Mononuclear cell (primary cell): ENCODE results near the gene CASP10. TPM values are rescaled to one million over a fixed set of nuclear protein-coding genes. Genes with fewer than 3 reads are reported as not detected.
A peak's percentile ranks its signal among the peaks of the same experiment; 100 is the strongest.
"Not testable (repeated sequence)": the region's sequence is repeated elsewhere in the genome, so short reads cannot be mapped to it uniquely, and the experiment has no call there.

Source experiments
- H3K27me3 ChIP-seq: 2 replicates; pipeline ENCODE4 v1.6.0; 2011; ENCODE audit warnings: low read length, control low read depth; ENCODE audit not compliant: insufficient read depth
- H3K4me1 ChIP-seq: 2 replicates; pipeline ENCODE4 v1.5.1; 2011; ENCODE audit warnings: mild to moderate bottlenecking, low read length, control low read depth; ENCODE audit not compliant: insufficient read depth
- H3K4me3 ChIP-seq: 2 replicates; pipeline ENCODE4 v1.5.1; 2011; ENCODE audit warnings: mild to moderate bottlenecking, low read length, moderate library complexity
- H3K9me3 ChIP-seq: 2 replicates; pipeline ENCODE4 v1.5.1; 2011; ENCODE audit warnings: low read depth, mild to moderate bottlenecking, control low read depth, low read length
- total RNA-seq: library from RNA; depleted of rRNA; stranded (reverse); fragments of >200 nt; gene quantifications from one replicate; pipeline ENCODE4 v1.2.3, GENCODE V29; 2012

Gene CASP10
- total RNA-seq, 1 donor, result 29.7 TPM

DNA sequence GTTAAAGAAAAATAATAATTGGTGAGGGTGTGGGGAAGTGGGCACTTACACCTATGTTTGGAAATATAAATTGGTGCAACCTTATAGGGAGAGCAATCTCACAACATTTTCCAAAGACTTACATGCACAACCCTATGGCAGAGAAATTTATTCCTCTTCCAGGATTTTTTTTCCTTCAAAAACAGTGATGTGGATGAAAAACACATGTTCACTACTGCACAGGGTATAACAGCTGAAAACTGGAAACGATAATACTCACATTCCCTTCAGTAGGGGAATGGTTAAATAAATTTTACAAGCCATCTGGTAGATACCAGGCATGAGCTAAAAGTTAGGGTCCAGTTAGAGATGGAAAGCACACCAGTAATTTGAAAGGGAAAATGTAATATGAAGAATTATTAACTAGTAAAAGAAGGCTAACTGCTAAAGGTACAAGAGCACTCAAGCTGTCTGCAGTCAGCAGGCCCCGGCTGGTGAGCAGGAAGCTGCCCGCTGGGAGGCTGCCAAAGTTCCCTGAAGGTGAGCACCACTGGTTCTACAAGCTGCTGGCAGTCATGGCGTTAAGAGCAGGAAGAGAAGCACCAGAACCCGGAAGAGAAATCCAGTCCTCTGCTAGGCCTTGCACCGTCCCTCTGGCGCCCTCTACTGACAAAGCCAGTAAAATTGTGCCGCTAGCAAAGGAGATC lies 49.0 kb downstream of the CASP10 start:
- Histone ChIP-seq H3K9me3 (no peaks in the 10 kb centered on the region), H3K4me3 (no peak overlapping the region), H3K27me3 (no peaks in the 10 kb centered on the region), H3K4me1 (peaks cover 50% of the 10 kb centered on the region)

DNA sequence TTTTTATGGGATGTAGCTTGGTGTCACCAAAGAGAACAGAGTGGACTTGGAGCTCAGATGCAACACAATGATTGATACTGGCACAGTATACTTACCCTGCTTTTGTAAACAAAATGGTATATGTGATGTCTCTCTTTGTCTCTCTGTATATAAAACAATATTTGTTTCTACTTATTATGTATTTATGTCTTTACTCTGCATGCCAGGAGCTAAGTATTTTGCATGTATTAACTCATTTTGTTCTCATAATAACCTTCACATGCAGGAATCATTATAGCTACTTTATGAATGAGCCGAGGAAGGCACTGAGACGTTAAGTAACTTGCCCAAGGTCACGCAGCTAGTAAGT lies 49.5 kb downstream of the CASP10 start:
- Histone ChIP-seq H3K4me1 (peaks cover 55% of the 10 kb centered on the region), H3K4me3 (no peak overlapping the region), H3K27me3 (no peaks in the 10 kb centered on the region), H3K9me3 (no peaks in the 10 kb centered on the region)

GRCh38 chr2:201233192-201233811 lies 50.4 kb downstream of the CASP10 start:
- Histone ChIP-seq H3K9me3 (no peaks in the 10 kb centered on the region), H3K4me1 (peaks cover 62% of the 10 kb centered on the region), H3K27me3 (no peaks in the 10 kb centered on the region), H3K4me3 (peak overlapping the region; percentile 67)

DNA sequence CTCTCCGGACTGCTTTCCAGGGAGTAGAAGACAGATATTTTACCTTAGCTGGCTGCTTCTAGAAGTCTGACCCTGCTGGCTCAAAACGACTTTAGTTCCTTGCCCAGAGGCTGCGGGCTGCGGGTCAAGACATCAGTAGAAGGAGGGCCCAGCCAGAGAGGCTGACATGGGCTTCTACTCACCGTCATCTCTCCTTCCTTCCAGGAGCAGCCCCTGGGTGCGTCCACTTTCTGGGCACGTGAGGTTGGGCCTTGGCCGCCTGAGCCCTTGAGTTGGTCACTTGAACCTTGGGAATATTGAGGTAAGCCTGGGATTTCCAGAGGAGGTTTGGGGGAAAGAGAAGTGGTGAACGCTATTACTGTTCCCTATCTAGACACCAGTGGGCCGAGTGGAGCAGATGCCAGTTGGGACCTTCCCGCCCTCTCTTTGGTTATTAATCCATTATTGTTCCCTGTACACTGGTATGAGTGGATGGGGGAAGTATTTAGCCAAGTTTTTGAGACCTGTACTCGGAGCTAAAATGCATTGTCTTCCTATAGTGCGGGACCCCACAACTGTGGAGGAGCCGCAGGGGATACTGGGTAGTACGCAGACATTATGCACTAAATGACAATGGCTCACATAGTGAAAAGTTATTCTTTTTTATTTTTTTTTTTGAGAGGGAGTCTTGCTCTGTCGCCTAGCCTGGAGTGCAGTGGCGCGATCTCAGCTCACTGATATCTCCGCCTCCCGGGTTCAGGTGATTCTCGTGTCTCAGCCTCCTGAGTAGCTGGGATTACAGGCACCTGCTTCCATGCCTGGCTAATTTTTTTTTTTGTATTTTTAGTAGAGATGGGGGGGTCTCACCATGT lies 51.1 kb downstream of the CASP10 start:
- H3K4me1 ChIP-seq, result peaks cover 60% of the 10 kb centered on the region

GRCh38 chr2:201234663-201235135 lies 51.8 kb downstream of the CASP10 start:
- Histone ChIP-seq H3K4me3 (peak overlapping the region; percentile 67), H3K4me1 (peaks cover 66% of the 10 kb centered on the region)

More for the DNA sequence above, 51.1 kb downstream of the CASP10 start:
- Histone ChIP-seq H3K4me3 (peak overlapping the region; percentile 67), H3K9me3 (no peaks in the 10 kb centered on the region), H3K27me3 (no peaks in the 10 kb centered on the region)

DNA sequence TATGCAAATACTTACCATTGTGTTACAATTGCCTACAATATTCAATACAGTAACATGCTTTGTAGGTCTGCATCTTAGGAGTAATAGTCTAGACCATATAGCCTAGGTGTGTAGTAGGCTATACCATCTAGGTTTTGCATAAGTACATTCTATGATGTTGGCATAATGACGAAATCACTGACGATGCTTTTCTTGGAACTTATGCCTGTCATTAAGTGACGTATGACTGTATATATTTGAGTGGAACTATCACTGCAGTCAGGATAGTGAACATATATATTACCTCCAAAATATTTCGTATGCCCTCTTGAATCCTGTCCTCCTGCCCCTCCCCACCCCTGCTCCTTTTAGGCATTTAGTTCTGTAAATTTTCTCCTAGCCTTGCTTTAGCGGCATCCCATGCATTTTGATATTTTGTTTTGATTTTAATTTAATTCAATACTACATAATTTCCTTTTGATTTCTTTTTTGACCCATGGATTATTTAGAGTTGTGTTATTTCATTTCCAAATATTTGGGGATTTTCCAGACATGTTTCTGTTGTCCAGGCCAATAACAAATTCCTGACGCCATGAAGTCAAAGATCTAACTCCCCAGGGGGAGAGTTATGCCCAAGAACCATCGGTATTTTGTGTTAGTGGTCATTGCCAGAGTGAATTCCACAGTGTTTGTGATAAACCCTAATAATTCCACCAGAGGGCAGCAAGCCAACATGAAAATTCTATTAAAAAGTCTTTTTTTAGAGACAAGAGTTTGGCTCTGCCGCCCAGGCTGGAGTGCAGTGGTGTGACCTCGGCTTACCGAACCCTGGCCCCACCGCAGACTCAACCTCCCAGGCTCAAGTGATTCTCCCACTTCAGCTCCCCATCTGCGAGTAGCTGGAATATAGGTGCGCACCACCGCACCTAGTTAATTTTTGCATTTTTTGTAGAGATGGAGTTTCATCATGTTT lies 53.2 kb downstream of the CASP10 start:
- Histone ChIP-seq H3K4me3 (no peak overlapping the region), H3K27me3 (no peaks in the 10 kb centered on the region), H3K9me3 (no peaks in the 10 kb centered on the region), H3K4me1 (peaks cover 79% of the 10 kb centered on the region)

More at GRCh38 chr2:201234663-201235135, 51.8 kb downstream of the CASP10 start:
- no peaks in the 10 kb centered on the region for H3K27me3 ChIP-seq
- no peaks in the 10 kb centered on the region for H3K9me3 ChIP-seq

DNA sequence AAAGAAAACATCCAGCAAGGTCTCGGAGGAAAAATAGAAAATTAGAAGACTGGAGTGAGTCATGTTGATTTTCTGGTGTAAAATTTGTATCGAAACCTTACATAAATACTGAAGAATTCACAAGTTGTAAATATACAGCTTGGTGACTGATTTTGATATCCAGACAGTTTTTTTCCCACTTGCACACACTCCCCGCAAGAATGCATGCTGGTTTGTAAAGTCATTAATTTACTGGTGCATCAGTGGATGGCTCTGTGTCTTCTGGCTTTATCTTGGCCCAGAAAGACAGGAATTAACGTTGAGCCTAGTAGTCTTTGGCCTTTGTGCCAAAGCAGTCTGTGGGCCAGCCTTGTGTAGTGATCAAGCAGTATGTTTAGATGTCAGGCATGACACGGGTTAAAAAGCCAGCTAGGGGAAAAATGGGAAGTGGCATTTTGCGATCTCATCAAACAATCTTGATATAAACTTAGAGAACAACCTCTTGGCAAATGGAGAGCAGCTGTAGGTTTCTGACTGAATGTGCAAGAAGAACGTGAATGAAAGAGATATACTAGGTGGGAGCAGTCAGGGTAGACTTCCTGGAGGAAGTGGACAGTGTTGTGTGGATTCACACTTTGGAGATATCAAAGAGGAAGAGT lies 54.7 kb downstream of the CASP10 start:
- no peaks in the 10 kb centered on the region for H3K27me3 ChIP-seq
- H3K4me1 ChIP-seq, result peaks cover 76% of the 10 kb centered on the region
- H3K9me3 ChIP-seq, result no peaks in the 10 kb centered on the region
- H3K4me3 ChIP-seq, result no peak overlapping the region

DNA sequence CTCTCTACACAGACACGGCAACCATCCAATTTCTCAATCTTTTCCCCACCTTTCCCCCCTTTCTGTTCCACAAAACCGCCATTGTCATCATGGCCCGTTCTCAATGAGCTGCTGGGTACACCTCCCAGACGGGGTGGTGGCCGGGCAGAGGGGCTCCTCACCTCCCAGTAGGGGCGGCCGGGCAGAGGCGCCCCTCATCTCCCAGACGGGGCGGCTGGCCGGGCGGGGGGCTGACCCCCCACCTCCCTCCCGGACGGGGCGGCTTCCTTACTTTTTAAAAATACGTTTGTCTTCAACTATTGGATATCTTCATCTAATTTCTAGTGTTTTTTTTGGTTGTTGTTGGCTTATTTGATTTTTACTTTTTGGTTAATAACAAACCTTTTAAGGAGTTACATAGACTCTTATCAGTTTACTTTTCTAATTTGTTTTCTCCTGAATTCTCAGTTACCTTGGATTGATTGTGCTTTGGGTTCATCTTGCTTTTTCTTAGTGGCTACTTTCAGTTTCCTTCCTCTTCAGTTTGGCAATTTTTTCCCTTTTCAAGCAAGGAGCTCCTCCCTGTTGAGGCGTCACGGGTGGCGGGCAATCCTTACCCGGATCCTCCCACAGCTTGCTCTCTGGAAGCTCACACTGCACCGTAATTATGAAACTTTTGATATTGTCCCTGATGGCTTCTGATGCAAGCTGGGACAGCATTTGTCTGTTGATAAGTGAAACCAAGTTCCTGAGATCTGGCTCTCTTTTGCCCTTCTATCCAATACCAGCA lies 56.4 kb downstream of the CASP10 start:
- peaks cover 65% of the 10 kb centered on the region for H3K4me1 ChIP-seq
- H3K4me3 ChIP-seq, H3K27me3 ChIP-seq, H3K9me3 ChIP-seq: not testable (repeated sequence)

- H3K27me3 ChIP-seq, result no peaks in the 10 kb centered on the region
- no peaks in the 10 kb centered on the region for H3K9me3 ChIP-seq
- H3K4me1 ChIP-seq, result peaks cover 72% of the 10 kb centered on the region
- H3K4me3 ChIP-seq, result no peak overlapping the region
Measured at GRCh38 chr2:201242571-201243277, 59.8 kb downstream of the CASP10 start.

DNA sequence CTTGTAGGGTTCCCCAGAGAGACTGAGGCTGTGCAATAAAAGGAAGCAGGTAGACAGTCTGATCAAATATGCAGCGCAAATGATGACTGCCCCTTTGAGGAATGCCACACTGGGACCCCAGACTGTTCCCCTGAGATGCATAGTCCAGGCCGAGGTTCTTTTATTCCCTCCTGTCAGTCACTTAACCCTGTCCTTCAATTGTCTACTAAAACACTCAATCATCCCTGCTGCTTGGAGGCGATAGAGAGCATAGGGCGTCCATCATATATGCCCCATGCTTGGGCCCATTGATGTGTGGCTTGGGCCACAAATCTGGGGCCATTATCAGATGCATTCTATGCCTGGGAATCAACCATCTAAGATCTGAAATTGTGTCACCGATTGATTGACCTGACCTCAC lies 61.9 kb downstream of the CASP10 start:
- H3K4me1 ChIP-seq, result peaks cover 54% of the 10 kb centered on the region
- no peaks in the 10 kb centered on the region for H3K27me3 ChIP-seq
- H3K4me3 ChIP-seq, result no peak overlapping the region
- H3K9me3 ChIP-seq, result no peaks in the 10 kb centered on the region

DNA sequence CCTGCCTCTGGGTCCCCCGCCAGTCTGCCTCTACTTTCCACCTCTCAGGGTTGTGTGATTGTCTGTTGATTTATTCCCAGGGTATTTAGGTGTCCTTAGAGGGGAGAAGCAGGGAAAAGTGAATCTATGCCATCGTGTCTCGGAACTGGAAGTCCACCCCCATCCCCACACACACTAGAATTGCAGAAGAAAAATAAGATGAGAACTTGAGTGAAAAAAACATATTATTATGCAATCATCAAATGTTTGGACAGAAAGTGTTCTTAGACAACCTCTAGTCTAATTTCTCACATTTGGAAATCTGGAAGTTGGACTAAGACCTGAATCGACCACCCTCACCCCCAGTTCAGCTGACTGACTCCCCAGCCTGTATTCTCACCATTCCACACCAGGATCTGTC lies 63.3 kb downstream of the CASP10 start:
- H3K4me1 ChIP-seq, result peaks cover 47% of the 10 kb centered on the region
- H3K4me3 ChIP-seq, result no peak overlapping the region
- H3K27me3 ChIP-seq, result no peaks in the 10 kb centered on the region
- no peaks in the 10 kb centered on the region for H3K9me3 ChIP-seq

- Histone ChIP-seq H3K4me3 (no peak overlapping the region), H3K4me1 (peaks cover 55% of the 10 kb centered on the region), H3K27me3 (no peaks in the 10 kb centered on the region)
Measured at GRCh38 chr2:201248288-201248844, 65.4 kb downstream of the CASP10 start.

DNA sequence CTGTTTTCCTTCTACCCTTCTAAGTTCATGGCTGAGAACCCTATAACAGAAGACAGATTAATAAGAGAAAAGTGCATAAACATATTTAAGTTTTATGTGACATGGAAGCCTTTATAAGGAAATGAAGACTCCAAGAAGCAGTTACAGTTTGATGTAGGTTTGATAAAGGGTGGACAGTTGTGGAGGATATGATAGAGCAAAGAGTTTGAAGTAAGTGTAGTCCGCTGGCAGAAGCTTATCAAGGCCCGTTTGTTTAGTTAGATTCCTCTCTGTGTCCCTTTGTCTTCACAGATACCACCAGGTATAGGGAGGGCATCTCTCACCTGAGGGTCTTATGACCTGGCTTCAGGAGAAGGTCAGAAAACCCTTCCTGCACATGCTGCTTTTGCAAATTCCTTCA lies 66.9 kb downstream of the CASP10 start:
- Histone ChIP-seq H3K4me1 (peaks cover 63% of the 10 kb centered on the region), H3K9me3 (no peaks in the 10 kb centered on the region), H3K4me3 (no peak overlapping the region), H3K27me3 (no peaks in the 10 kb centered on the region)

More at GRCh38 chr2:201248288-201248844, 65.4 kb downstream of the CASP10 start:
- H3K9me3 ChIP-seq, result no peaks in the 10 kb centered on the region
